Measurements from ENCODE around the gene CIAO2A. TPM values are rescaled to one million over a fixed set of nuclear protein-coding genes. Genes with fewer than 3 reads are reported as not detected.

Gene CIAO2A
- 10 to 100 TPM; 21.4 to 53.8 (median 34.3) TPM for total RNA-seq

- intact Hi-C loops (cut with DNase I; ENCODE audit: low total_unique reads): no loop called here
Measured at GRCh38 chr15:64093627-64094417, at the start of gene CIAO2A. Gene CIAO2A, minus strand, starts transcription at chr15:64093838. Its CDS starts 70 bp downstream, at chr15:64093768.

GRCh38 chr15:64143276-64143675 is 49.6 kb upstream of the CIAO2A start:
- H3K36me3 ChIP-seq: no peaks in the 10 kb centered on the region
- H3K27ac ChIP-seq: no peak overlapping the region
- H3K27me3 ChIP-seq: no peaks in the 10 kb centered on the region
- H3K4me3 ChIP-seq: no peak overlapping the region
- no peak for DNase-seq
- intact Hi-C loops (cut with DNase I; ENCODE audit: low total_unique reads): no loop called here
- no peaks in the 10 kb centered on the region for H3K4me1 ChIP-seq
- TF ChIP-seq POLR2A (IDR thresholded peaks at IDR 0.05): no peak
- H3K9me3 ChIP-seq: no peaks in the 10 kb centered on the region

More at GRCh38 chr15:64093627-64094417, at the start of gene CIAO2A:
- Histone ChIP-seq H3K27me3 (no peaks in the 10 kb centered on the region), H3K9me3 (no peaks in the 10 kb centered on the region), H3K4me3 (peak within 1 kb of the TSS; percentile 77 to 91), H3K27ac (peak within 1 kb of the TSS; percentile 90 to 96), H3K4me1 (peaks cover 9 to 15% of the 10 kb centered on the region in 2 donors), H3K36me3 (no peaks in the 10 kb centered on the region)
- TF ChIP-seq CTCF (IDR thresholded peaks at IDR 0.05) (no peak), POLR2A (IDR thresholded peaks at IDR 0.05) (peak; percentile 26 to 44)
- DNase-seq: peak; percentile 93 to 97

GRCh38 chr15:64141798-64142512 is 48.3 kb upstream of the CIAO2A start:
- Histone ChIP-seq H3K27ac (no peak overlapping the region), H3K36me3 (no peaks in the 10 kb centered on the region), H3K4me3 (no peak overlapping the region), H3K4me1 (no peaks in the 10 kb centered on the region), H3K9me3 (no peaks in the 10 kb centered on the region), H3K27me3 (no peaks in the 10 kb centered on the region)
- intact Hi-C loops (cut with DNase I; ENCODE audit: low total_unique reads): no loop called here
- DNase-seq: no peak
- TF ChIP-seq POLR2A (IDR thresholded peaks at IDR 0.05): no peak
- TF ChIP-seq CTCF (IDR thresholded peaks at IDR 0.05): no peak

GRCh38 chr15:64138331-64138941 is 44.8 kb upstream of the CIAO2A start:
- H3K4me1 ChIP-seq: no peaks in the 10 kb centered on the region
- no peak overlapping the region for H3K27ac ChIP-seq
- intact Hi-C loops (cut with DNase I; ENCODE audit: low total_unique reads): no loop called here
- H3K4me3 ChIP-seq: no peak overlapping the region
- H3K36me3 ChIP-seq: no peaks in the 10 kb centered on the region
- no peaks in the 10 kb centered on the region for H3K9me3 ChIP-seq
- H3K27me3 ChIP-seq: no peaks in the 10 kb centered on the region
- DNase-seq: no peak
- TF ChIP-seq POLR2A (IDR thresholded peaks at IDR 0.05) (no peak), CTCF (IDR thresholded peaks at IDR 0.05) (no peak)

- Histone ChIP-seq H3K27ac (no peak overlapping the region), H3K36me3 (no peaks in the 10 kb centered on the region), H3K27me3 (no peaks in the 10 kb centered on the region), H3K4me3 (no peak overlapping the region), H3K9me3 (no peaks in the 10 kb centered on the region), H3K4me1 (no peaks in the 10 kb centered on the region)
- intact Hi-C loops (cut with DNase I; ENCODE audit: low total_unique reads): no loop called here
- no peak for DNase-seq
- no peak for TF ChIP-seq POLR2A (IDR thresholded peaks at IDR 0.05)
Measured at GRCh38 chr15:64137226-64137833, 43.7 kb upstream of the CIAO2A start.
